Neural cell (in vitro differentiated cells): ENCODE results near the gene GLIS2. TPM values are rescaled to one million over a fixed set of nuclear protein-coding genes. Genes with fewer than 3 reads are reported as not detected.

Source experiments
- H2AFZ ChIP-seq: fragments of 200-600, 300-800 bp; sonication (generic), shearing (Covaris generic); 2 replicates; pipeline ENCODE4 v1.6.0; 2014; ENCODE audit warnings: low read depth, mild to moderate bottlenecking, antibody characterized with exemption, low read length, moderate library complexity
- H3F3A ChIP-seq: fragments of 200-600 bp; shearing (Covaris generic); 2 replicates; pipeline ENCODE4 v1.6.1; 2016; ENCODE audit warnings: mild to moderate bottlenecking, moderate library complexity, mixed read lengths, antibody characterized with exemption, low read length; ENCODE audit not compliant: insufficient read depth, poor library complexity, severe bottlenecking
- H3K27ac ChIP-seq: fragments of 200-600, 300-800 bp; sonication (generic), shearing (Covaris generic); 2 replicates; pipeline ENCODE4 v1.5.1; 2014; ENCODE audit warnings: mild to moderate bottlenecking, low read length, moderate library complexity
- H3K27me3 ChIP-seq: fragments of 300-800, 200-600 bp; sonication (generic), shearing (Covaris generic); 2 replicates; pipeline ENCODE4 v1.6.0; 2014; ENCODE audit warnings: mild to moderate bottlenecking, low read depth, low read length, moderate library complexity; ENCODE audit not compliant: insufficient read depth
- H3K36me3 ChIP-seq: fragments of 300-800, 200-600 bp; sonication (generic), shearing (Covaris generic); 2 replicates; pipeline ENCODE4 v1.5.1; 2014; ENCODE audit warnings: mild to moderate bottlenecking, antibody characterized with exemption, low read length, moderate library complexity; ENCODE audit not compliant: insufficient read depth
- H3K4me2 ChIP-seq: fragments of 300-800, 200-600 bp; sonication (generic), shearing (Covaris generic); 2 replicates; pipeline ENCODE4 v1.6.0; 2014; ENCODE audit warnings: mild to moderate bottlenecking, low read length
- H3K4me3 ChIP-seq: fragments of 300-800, 200-600 bp; sonication (generic), shearing (Covaris generic); 2 replicates; pipeline ENCODE4 v1.5.1; 2014; ENCODE audit warnings: mild to moderate bottlenecking, low read length, moderate library complexity
- H3K79me2 ChIP-seq: fragments of 200-600 bp; shearing (Covaris generic); replicated peaks from 2 replicates; pipeline ENCODE4 v1.6.0; 2014; ENCODE audit warnings: mild to moderate bottlenecking, low read length, moderate library complexity; ENCODE audit not compliant: insufficient read depth
- H3K9ac ChIP-seq: fragments of 300-800, 200-600 bp; sonication (generic), shearing (Covaris generic); 2 replicates; pipeline ENCODE4 v1.6.1; 2016; ENCODE audit warnings: mild to moderate bottlenecking, low read length, mixed read lengths
- H3K9me2 ChIP-seq: fragments of 200-600 bp; shearing (Covaris generic); 2 replicates; pipeline ENCODE4 v1.6.1; 2016; ENCODE audit warnings: mild to moderate bottlenecking, low read length, mixed read lengths; ENCODE audit not compliant: insufficient read depth
- H3K9me3 ChIP-seq: fragments of 200-600, 300-800 bp; sonication (generic), shearing (Covaris generic); 2 replicates; pipeline ENCODE4 v1.6.1; 2016; ENCODE audit warnings: mild to moderate bottlenecking, mixed run types, low read length, moderate library complexity, mixed read lengths
- H4K20me1 ChIP-seq: fragments of 200-600 bp; shearing (Covaris generic); 2 replicates; pipeline ENCODE4 v1.6.1; 2016; ENCODE audit warnings: mild to moderate bottlenecking, mixed run types; ENCODE audit not compliant: insufficient read depth
- CTCF ChIP-seq: fragments of 450-650 bp; IDR thresholded peaks from 2 replicates; pipeline ENCODE4 v1.5.1; 2014; ENCODE audit warnings: antibody characterized with exemption, mild to moderate bottlenecking, moderate library complexity; ENCODE audit not compliant: poor library complexity, severe bottlenecking
- EP300 ChIP-seq: fragments of 450-650 bp; conservative IDR thresholded peaks from 2 replicates; pipeline ENCODE4 v1.6.1; 2014; ENCODE audit warnings: antibody characterized with exemption, mild to moderate bottlenecking, moderate library complexity; ENCODE audit not compliant: poor library complexity, severe bottlenecking
- EZH2 ChIP-seq: fragments of 200-600, 300-800 bp; shearing (Covaris generic), sonication (generic); IDR thresholded peaks from 2 replicates; pipeline ENCODE4 v1.6.1; 2014; ENCODE audit warnings: antibody characterized with exemption, low read length, borderline replicate concordance, mild to moderate bottlenecking; ENCODE audit not compliant: insufficient read depth, poor library complexity, severe bottlenecking
- MXI1 ChIP-seq: fragments of 450-650 bp; conservative IDR thresholded peaks from 2 replicates; pipeline ENCODE4 v1.6.1; 2014; ENCODE audit warnings: antibody characterized with exemption, mild to moderate bottlenecking; ENCODE audit not compliant: poor library complexity, severe bottlenecking
- POLR2AphosphoS5 ChIP-seq: IDR thresholded peaks from 2 replicates; pipeline ENCODE4 v1.6.1; 2012
- RAD21 ChIP-seq: fragments of 450-650 bp; conservative IDR thresholded peaks from 2 replicates; pipeline ENCODE4 v1.6.1; 2014; ENCODE audit warnings: antibody characterized with exemption, mild to moderate bottlenecking, moderate library complexity
- REST ChIP-seq: IDR thresholded peaks from 2 replicates; pipeline ENCODE4 v1.6.1; 2012; ENCODE audit warnings: borderline replicate concordance
- SMC3 ChIP-seq: fragments of 450-650 bp; conservative IDR thresholded peaks from 2 replicates; pipeline ENCODE4 v1.6.1; 2014; ENCODE audit warnings: antibody characterized with exemption, mild to moderate bottlenecking, moderate library complexity; ENCODE audit not compliant: poor library complexity
- TAF1 ChIP-seq: IDR thresholded peaks from 2 replicates; pipeline ENCODE4 v1.6.1; 2012; ENCODE audit warnings: low read depth
- polyA plus RNA-seq: library from polyadenylated mRNA; depleted of rRNA; stranded (reverse); fragments of >200 nt; gene quantifications from 2 replicates; pipeline ENCODE4 v1.2.3, GENCODE V29; 2014

The GLIS2 gene
- polyA plus RNA-seq, 1 donor from 2014 or later, result 2.6 TPM

- peaks cover 11% of the 10 kb centered on the region for H3K79me2 ChIP-seq
- H2AFZ ChIP-seq, result no peak overlapping the region
- no peaks in the 10 kb centered on the region for H3K9me2 ChIP-seq
- no peak overlapping the region for H3K27ac ChIP-seq
- H3F3A ChIP-seq, result no peaks in the 10 kb centered on the region
- no peak overlapping the region for H3K9ac ChIP-seq
- H3K36me3 ChIP-seq, result no peaks in the 10 kb centered on the region
- no peak overlapping the region for H3K4me2 ChIP-seq
- H3K9me3 ChIP-seq, result no peaks in the 10 kb centered on the region
- H4K20me1 ChIP-seq, result no peaks in the 10 kb centered on the region
- H3K27me3 ChIP-seq, result no peaks in the 10 kb centered on the region
- TF ChIP-seq EP300 (no peak), POLR2AphosphoS5 (no peak), EZH2 (no peak), RAD21 (no peak), CTCF (no peak), TAF1 (no peak), SMC3 (no peak), MXI1 (no peak), REST (no peak)
- H3K4me3 ChIP-seq, result no peak overlapping the region
These were observed 19.0 kb downstream of the GLIS2 start for GRCh38 chr16:4334724-4335495.

GRCh38 chr16:4336701-4337539 is 21.1 kb downstream of the GLIS2 start:
- H3K4me3 ChIP-seq, result no peak overlapping the region
- no peaks in the 10 kb centered on the region for H3K9me2 ChIP-seq
- H3K36me3 ChIP-seq, result no peaks in the 10 kb centered on the region
- no peaks in the 10 kb centered on the region for H4K20me1 ChIP-seq
- H3K27me3 ChIP-seq, result no peaks in the 10 kb centered on the region
- no peak overlapping the region for H3K27ac ChIP-seq
- no peak for TF ChIP-seq CTCF
- TF ChIP-seq TAF1, result no peak
- TF ChIP-seq POLR2AphosphoS5, result no peak
- no peak for TF ChIP-seq SMC3
- no peak for TF ChIP-seq RAD21
- no peak for TF ChIP-seq REST
- TF ChIP-seq EZH2, result no peak
- no peak for TF ChIP-seq EP300
- no peak for TF ChIP-seq MXI1
- no peak overlapping the region for H3K9ac ChIP-seq
- no peak overlapping the region for H3K4me2 ChIP-seq
- H3F3A ChIP-seq, result no peaks in the 10 kb centered on the region
- no peaks in the 10 kb centered on the region for H3K9me3 ChIP-seq
- H2AFZ ChIP-seq, result no peak overlapping the region
- peaks cover 2% of the 10 kb centered on the region for H3K79me2 ChIP-seq
